Measurements from ENCODE around the gene REPS2. TPM values are rescaled to one million over a fixed set of nuclear protein-coding genes. Genes with fewer than 3 reads are reported as not detected.

The REPS2 gene
- total RNA-seq, 4 donors from 2014 or later, result 3.6 to 8.7 (median 5.6) TPM

DNA sequence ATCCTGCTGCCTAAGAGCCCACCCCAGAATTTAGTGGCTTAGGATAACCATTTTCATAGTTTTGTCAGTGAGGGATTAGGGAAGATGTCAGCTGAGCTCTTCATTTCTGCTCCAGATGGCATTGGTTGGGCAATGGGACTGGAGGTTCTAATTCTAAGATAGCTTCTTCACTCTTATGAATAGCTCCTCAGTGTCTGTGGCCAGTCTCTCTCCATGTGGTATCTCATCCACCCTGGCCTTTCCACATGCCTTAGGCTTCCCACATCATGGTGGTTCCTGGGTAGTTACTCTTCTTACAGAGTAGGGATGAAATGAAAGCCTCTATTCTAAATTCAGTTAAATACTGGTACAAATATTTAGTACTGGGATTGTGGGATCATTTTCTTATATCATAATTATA, 31.3 kb downstream of the REPS2 start:
- Histone ChIP-seq H3K36me3 (no peaks in the 10 kb centered on the region), H3K4me1 (no peaks in the 10 kb centered on the region), H3K27ac (no peak overlapping the region), H3K4me3 (no peak overlapping the region), H3K27me3 (no peaks in the 10 kb centered on the region), H3K9me3 (no peaks in the 10 kb centered on the region)
- DNase-seq, result no peak
- TF ChIP-seq CTCF (IDR thresholded peaks at IDR 0.05) (no peak), POLR2A (IDR thresholded peaks at IDR 0.05) (no peak)

DNA sequence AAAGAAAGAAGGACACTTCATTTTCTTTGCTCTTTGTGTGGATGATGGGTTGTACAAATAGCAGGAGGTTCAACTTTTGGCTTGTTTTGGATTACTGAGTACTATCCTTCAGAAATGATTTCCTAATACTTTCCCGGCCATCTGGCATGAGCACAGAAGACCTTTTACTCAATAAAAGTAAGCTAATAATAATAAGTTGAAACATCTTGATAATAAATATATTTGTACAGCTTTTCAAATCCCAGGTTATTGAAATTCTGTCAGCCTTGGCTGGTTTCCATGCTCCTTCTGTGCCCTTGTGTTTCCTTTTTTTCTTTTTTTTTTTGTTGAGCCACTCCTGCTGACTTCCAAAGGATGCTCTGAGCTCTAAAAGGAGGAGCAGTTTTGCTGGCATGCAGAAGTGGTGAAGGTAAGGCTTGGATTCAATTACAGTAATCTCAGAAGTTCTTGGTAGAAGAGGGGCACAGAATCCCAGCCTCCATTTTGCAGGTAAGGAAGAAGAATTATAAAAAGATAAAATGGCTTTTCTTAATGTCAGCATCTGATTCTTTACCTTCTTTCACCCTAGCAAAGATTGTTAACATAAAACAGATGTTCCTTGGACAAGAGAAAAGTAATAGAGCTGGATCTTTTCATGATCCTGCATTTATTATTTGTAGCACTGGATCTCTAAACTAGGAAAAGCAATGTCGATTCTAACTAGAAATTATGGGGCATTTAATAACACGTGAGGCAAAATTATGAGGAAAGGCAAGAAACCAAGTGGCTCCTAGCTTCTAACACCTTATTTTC, 31.9 kb downstream of the REPS2 start:
- Histone ChIP-seq H3K36me3 (no peaks in the 10 kb centered on the region), H3K4me1 (no peaks in the 10 kb centered on the region), H3K4me3 (no peak overlapping the region), H3K27me3 (no peaks in the 10 kb centered on the region), H3K27ac (no peak overlapping the region), H3K9me3 (no peaks in the 10 kb centered on the region)
- TF ChIP-seq POLR2A (IDR thresholded peaks at IDR 0.05) (no peak), CTCF (IDR thresholded peaks at IDR 0.05) (no peak)
- DNase-seq, result no peak

DNA sequence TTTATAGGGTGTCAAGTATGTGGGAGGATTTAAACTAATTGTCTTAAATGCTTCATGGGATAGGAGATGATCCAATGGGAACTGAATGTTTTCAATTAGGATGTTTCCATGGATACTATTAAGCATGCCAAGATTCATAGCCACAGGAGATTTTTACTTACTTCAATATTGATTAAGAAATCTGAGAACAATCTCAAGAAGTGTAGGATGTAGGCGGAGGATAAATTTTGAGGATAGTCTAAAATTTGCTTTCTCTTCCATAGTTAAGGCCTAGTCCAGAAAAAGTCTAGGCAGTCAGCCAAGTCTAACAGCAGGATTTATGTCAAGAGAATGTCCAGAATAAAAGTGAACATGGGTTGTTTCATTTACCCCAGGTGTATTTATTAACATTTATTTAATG, 32.8 kb downstream of the REPS2 start:
- H3K27ac ChIP-seq, result no peak overlapping the region
- H3K27me3 ChIP-seq, result no peaks in the 10 kb centered on the region
- DNase-seq, result no peak

DNA sequence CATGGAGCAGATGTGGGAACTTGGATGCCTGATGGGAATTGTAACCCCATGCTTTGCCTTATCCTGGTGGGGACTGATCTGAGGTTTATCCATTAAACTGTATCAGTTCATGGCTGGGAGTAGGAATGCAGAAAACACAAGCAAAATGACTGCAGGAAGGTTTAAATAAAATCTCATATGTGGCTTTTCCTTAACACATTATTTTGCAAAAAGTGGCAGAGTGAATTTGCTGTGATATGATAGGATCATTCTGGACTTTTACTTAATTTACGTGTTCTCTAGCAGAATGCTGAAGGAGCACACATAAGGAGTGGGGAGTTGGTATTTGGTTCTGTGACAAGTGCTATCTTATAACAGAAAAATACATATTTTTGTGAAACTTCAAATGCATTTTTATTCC, 34.8 kb downstream of the REPS2 start:
- Histone ChIP-seq H3K27me3 (no peaks in the 10 kb centered on the region), H3K36me3 (no peaks in the 10 kb centered on the region), H3K4me3 (no peak overlapping the region), H3K9me3 (no peaks in the 10 kb centered on the region), H3K4me1 (no peaks in the 10 kb centered on the region), H3K27ac (no peak overlapping the region)
- TF ChIP-seq POLR2A (IDR thresholded peaks at IDR 0.05), result no peak
- TF ChIP-seq CTCF (IDR thresholded peaks at IDR 0.05), result no peak
- DNase-seq, result no peak

More for the DNA sequence above, 32.8 kb downstream of the REPS2 start:
- H3K9me3 ChIP-seq, result no peaks in the 10 kb centered on the region
- no peaks in the 10 kb centered on the region for H3K4me1 ChIP-seq
- no peaks in the 10 kb centered on the region for H3K36me3 ChIP-seq
- TF ChIP-seq POLR2A (IDR thresholded peaks at IDR 0.05) (no peak), CTCF (IDR thresholded peaks at IDR 0.05) (no peak)
- H3K4me3 ChIP-seq, result no peak overlapping the region

GRCh38 chrX:16981980-16982379, 35.5 kb downstream of the REPS2 start:
- no peak overlapping the region for H3K27ac ChIP-seq
- H3K4me1 ChIP-seq, result no peaks in the 10 kb centered on the region
- H3K9me3 ChIP-seq, result no peaks in the 10 kb centered on the region
- DNase-seq, result no peak
- H3K4me3 ChIP-seq, result no peak overlapping the region
- no peaks in the 10 kb centered on the region for H3K27me3 ChIP-seq
- no peak for TF ChIP-seq POLR2A (IDR thresholded peaks at IDR 0.05)
- no peak for TF ChIP-seq CTCF (IDR thresholded peaks at IDR 0.05)
- H3K36me3 ChIP-seq, result no peaks in the 10 kb centered on the region
